GM21390 (cell line): ENCODE measurements around the gene PLAC1.

Experiments
- ATAC-seq: cut with Tn5 transposase; IDR thresholded peaks from one replicate; pipeline ENCODE4 v1.9.1; 2021; ENCODE audit not compliant: unreplicated experiment

Gene PLAC1

GRCh38 chrX:134658002-134658759 lies at the start of gene PLAC1:
Gene PLAC1 (minus strand): TSS chrX:134658471. CDS start chrX:134566682, 91,789 bp downstream.
- ATAC-seq = no peak

GRCh38 chrX:134706138-134706537 lies 47.9 kb upstream of the PLAC1 start:
- ATAC-seq = no peak

- ATAC-seq = no peak
Measured at GRCh38 chrX:134695999-134696398, 37.7 kb upstream of the PLAC1 start.

- no peak for ATAC-seq
Measured at GRCh38 chrX:134694333-134695322, 36.4 kb upstream of the PLAC1 start.

GRCh38 chrX:134693644-134694043 lies 35.4 kb upstream of the PLAC1 start:
- no peak for ATAC-seq

GRCh38 chrX:134692990-134693389 lies 34.7 kb upstream of the PLAC1 start:
- no peak for ATAC-seq

- no peak for ATAC-seq
Measured at GRCh38 chrX:134692233-134692632, 34.0 kb upstream of the PLAC1 start.

GRCh38 chrX:134691453-134691852 lies 33.2 kb upstream of the PLAC1 start:
- ATAC-seq = no peak

- ATAC-seq = no peak
Measured at GRCh38 chrX:134688839-134689238, 30.6 kb upstream of the PLAC1 start.

- ATAC-seq = no peak
Measured at GRCh38 chrX:134688031-134688823, 30.0 kb upstream of the PLAC1 start.

- no peak for ATAC-seq
Measured at GRCh38 chrX:134685668-134686067, 27.4 kb upstream of the PLAC1 start.

GRCh38 chrX:134684956-134685355 lies 26.7 kb upstream of the PLAC1 start:
- ATAC-seq = no peak

- ATAC-seq = no peak
Measured at GRCh38 chrX:134683351-134684005, 25.2 kb upstream of the PLAC1 start.

GRCh38 chrX:134682081-134682480 lies 23.8 kb upstream of the PLAC1 start:
- ATAC-seq = no peak

- no peak for ATAC-seq
Measured at GRCh38 chrX:134679644-134680043, 21.4 kb upstream of the PLAC1 start.

- no peak for ATAC-seq
Measured at GRCh38 chrX:134679221-134679620, 20.9 kb upstream of the PLAC1 start.

- ATAC-seq = no peak
Measured at GRCh38 chrX:134677332-134677731, 19.1 kb upstream of the PLAC1 start.

- ATAC-seq = no peak
Measured at GRCh38 chrX:134676436-134676835, 18.2 kb upstream of the PLAC1 start.

GRCh38 chrX:134673123-134673522 lies 14.9 kb upstream of the PLAC1 start:
- no peak for ATAC-seq

- no peak for ATAC-seq
Measured at GRCh38 chrX:134672101-134672500, 13.8 kb upstream of the PLAC1 start.

GRCh38 chrX:134671294-134671693 lies 13.0 kb upstream of the PLAC1 start:
- no peak for ATAC-seq
